Right lobe of liver (tissue), 6 donors: ENCODE measurements around the gene COMMD10. TPM values are rescaled to one million over a fixed set of nuclear protein-coding genes. Genes with fewer than 3 reads are reported as not detected.
A peak's percentile ranks its signal among the peaks of the same experiment; 100 is the strongest.

ENCODE experiments used
- ATAC-seq, 4 donors: fragments of 200-7000 bp; cut with Tn5 transposase; one replicate each; pipeline ENCODE4 v1.9.1; 2020; ENCODE audit warnings: mild to moderate bottlenecking in 4 of 4, moderate library complexity in 4 of 4
- DNase-seq, 3 donors: peaks; one replicate each; pipeline ENCODE4 v3.0.0-alpha.2; 2020
- H3K27ac ChIP-seq, 3 donors: fragments of 200-600 bp; one replicate each; pipeline ENCODE4 v1.8.0; 2022
- H3K27me3 ChIP-seq, 2 donors: fragments of 200-600 bp; one replicate each; pipeline ENCODE4 v1.8.0; 2022
- H3K36me3 ChIP-seq, 4 donors: fragments of 200-600 bp; sonication (generic) in 1 of 4; one replicate each; pipeline versions ENCODE4 v1.5.1 to v1.8.0; 2017 to 2022; ENCODE audit warnings: control low read depth in 1 of 4
- H3K4me1 ChIP-seq, 4 donors: fragments of 200-600 bp; sonication (generic) in 1 of 4; one replicate each; pipeline versions ENCODE4 v1.5.1 to v1.8.0; 2017 to 2022; ENCODE audit warnings: control low read depth in 1 of 4
- H3K4me3 ChIP-seq, 3 donors: fragments of 200-600 bp; one replicate each; pipeline ENCODE4 v1.8.0; 2022
- H3K9me3 ChIP-seq, 4 donors: fragments of 200-600 bp; sonication (generic) in 1 of 4; one replicate each; pipeline versions ENCODE4 v1.5.1 to v1.8.0; 2017 to 2022; ENCODE audit warnings: control low read depth in 1 of 4
- CTCF ChIP-seq, 4 donors: fragments of 200-600 bp in 3 of 4; fragments of 450-650 bp in 1 of 4; IDR thresholded peaks; one replicate each; pipeline versions ENCODE4 v1.5.1 to v1.8.0; 2016 to 2022; ENCODE audit warnings: antibody characterized with exemption in 4 of 4, mild to moderate bottlenecking in 2 of 4
- POLR2A ChIP-seq: fragments of 450-650 bp; IDR thresholded peaks from one replicate; pipeline ENCODE4 v1.6.1; 2017; ENCODE audit warnings: antibody characterized with exemption, mild to moderate bottlenecking
- WGBS: methylation state at CpG from one replicate; pipeline ENCODE4 v1.1.6; 2018; ENCODE audit warnings: low coverage, low lambda C conversion rate; ENCODE audit not compliant: insufficient coverage; ENCODE audit errors: missing lambda C conversion rate; 5-methylcytosine and 5-hydroxymethylcytosine counted together
- intact Hi-C, 2 donors: fragments of 100-400 bp; cut with DNase I; formaldehyde crosslinking; loops; one replicate each; pipeline versions ENCODE4 v1.11.2 to v1.14.1; 2022
- total RNA-seq, 6 experiments: library from RNA; depleted of rRNA in 2 of 6; stranded (reverse); fragments of >200 nt in 2 of 6; fragmentation: NEBNext Ultra II Directional in 3 of 6; extraction: Animal tissue kit (Norgen Biotek cat#: 25700) in 3 of 6; gene quantifications; one replicate each; pipeline versions ENCODE4 v1.1.0 to v1.2.4, GENCODE V29; 2016 to 2023
- donor health status: DM: no; HTN: yes; CAD: no.
- donor health status: DM: no; HTN: no; CAD: no.
- donor health status: DM: no; HTN: no; CAD: no.
- donor health status: DM: no; HTN: yes; CAD: no.
- donor health status: DM: no; HTN: yes; CAD: no.

COMMD10 gene
- total RNA-seq, 6 experiments from 2014 or later: 11.1 to 16.2 (median 14.4) TPM

- no peaks in the 10 kb centered on the region for H3K27me3 ChIP-seq
- H3K9me3 ChIP-seq: no peaks in the 10 kb centered on the region
- H3K4me1 ChIP-seq: peaks cover 0 to 37% (median 13%) of the 10 kb centered on the region in 4 donors
- 58% methylated on average over 1 of the region's 1 CpG for WGBS
- H3K36me3 ChIP-seq: no peaks in the 10 kb centered on the region
- DNase-seq (peak; percentile 66 to 74 (median 69)), ATAC-seq (peak; percentile 84 to 90 (median 88))
- no peak overlapping the region for H3K4me3 ChIP-seq
- intact Hi-C loops: no loop called here
- no peak for TF ChIP-seq POLR2A
- peak; percentile 15 to 46 (median 36) for TF ChIP-seq CTCF (IDR thresholded peaks at IDR 0.05)
- peak overlapping the region; percentile 60 to 80 (median 79) for H3K27ac ChIP-seq
These were observed 221.1 kb downstream of the COMMD10 start for GRCh38 chr5:116305899-116306298.

GRCh38 chr5:116306846-116307245 lies 222.0 kb downstream of the COMMD10 start:
- H3K9me3 ChIP-seq: no peaks in the 10 kb centered on the region
- no peak overlapping the region for H3K4me3 ChIP-seq
- WGBS: 100% methylated on average over 2 of the region's 2 CpGs
- H3K27ac ChIP-seq: no peak overlapping the region
- no peaks in the 10 kb centered on the region for H3K27me3 ChIP-seq
- intact Hi-C loops: no loop called here
- DNase-seq (no peak), ATAC-seq (no peak)
- no peak for TF ChIP-seq POLR2A
- no peak for TF ChIP-seq CTCF (IDR thresholded peaks at IDR 0.05)
- peaks cover 0 to 37% (median 13%) of the 10 kb centered on the region in 4 donors for H3K4me1 ChIP-seq
- H3K36me3 ChIP-seq: no peaks in the 10 kb centered on the region

- no peak for ATAC-seq
- no peak overlapping the region for H3K27ac ChIP-seq
- intact Hi-C loops: no loop called here
- peaks cover 0 to 36% (median 11%) of the 10 kb centered on the region in 4 donors for H3K4me1 ChIP-seq
- TF ChIP-seq CTCF (IDR thresholded peaks at IDR 0.05) (no peak), POLR2A (no peak)
- 98% methylated on average over 3 of the region's 3 CpGs for WGBS
- no peaks in the 10 kb centered on the region for H3K27me3 ChIP-seq
- DNase-seq: no peak
- no peaks in the 10 kb centered on the region for H3K36me3 ChIP-seq
- H3K4me3 ChIP-seq: no peak overlapping the region
- no peaks in the 10 kb centered on the region for H3K9me3 ChIP-seq
These were observed 223.6 kb downstream of the COMMD10 start for GRCh38 chr5:116308391-116308790.

- TF ChIP-seq CTCF (IDR thresholded peaks at IDR 0.05) (no peak), POLR2A (no peak)
- DNase-seq: no peak
- Histone ChIP-seq H3K27ac (no peak overlapping the region), H3K4me1 (peaks cover 0 to 7% (median 0%) of the 10 kb centered on the region in 4 donors), H3K4me3 (no peak overlapping the region), H3K36me3 (no peaks in the 10 kb centered on the region), H3K9me3 (no peaks in the 10 kb centered on the region), H3K27me3 (no peaks in the 10 kb centered on the region)
- intact Hi-C loops: no loop called here
- peak in 2 of 4 donors; percentile 55 to 58 for ATAC-seq
These were observed 228.5 kb downstream of the COMMD10 start for GRCh38 chr5:116313366-116313765.

- H3K4me1 ChIP-seq: peaks cover 0 to 12% (median 2%) of the 10 kb centered on the region in 4 donors
- intact Hi-C loops: no loop called here
- no peaks in the 10 kb centered on the region for H3K36me3 ChIP-seq
- 76% methylated on average over 2 of the region's 2 CpGs for WGBS
- H3K4me3 ChIP-seq: no peak overlapping the region
- ATAC-seq: no peak
- no peak for TF ChIP-seq CTCF (IDR thresholded peaks at IDR 0.05)
- TF ChIP-seq POLR2A: no peak
- H3K27me3 ChIP-seq: no peaks in the 10 kb centered on the region
- H3K9me3 ChIP-seq: no peaks in the 10 kb centered on the region
- H3K27ac ChIP-seq: no peak overlapping the region
- no peak for DNase-seq
These were observed 230.7 kb downstream of the COMMD10 start for GRCh38 chr5:116315531-116315930.
